Spinal cord (tissue), 10 donors: ENCODE measurements around the gene BAIAP2L2. TPM values are rescaled to one million over a fixed set of nuclear protein-coding genes. Genes with fewer than 3 reads are reported as not detected.

Source experiments
- DNase-seq, 6 donors: peaks; one replicate each; pipeline versions ENCODE4 v3.0.0 to v3.0.0-alpha.2; 2013 to 2015; ENCODE audit warnings: low spot score in 6 of 6, low read depth in 4 of 6
- H3K27ac ChIP-seq: one replicate; pipeline ENCODE4 v1.5.1; 2013; ENCODE audit warnings: low read depth, low read length, control low read depth
- H3K27me3 ChIP-seq: one replicate; pipeline ENCODE4 v1.6.1; 2013; ENCODE audit warnings: low read length; ENCODE audit not compliant: control insufficient read depth, insufficient read depth
- H3K36me3 ChIP-seq: one replicate; pipeline ENCODE4 v1.6.1; 2013; ENCODE audit warnings: low read length; ENCODE audit not compliant: control insufficient read depth, insufficient read depth
- H3K4me1 ChIP-seq: one replicate; pipeline ENCODE4 v1.6.1; 2013; ENCODE audit warnings: low read length; ENCODE audit not compliant: control insufficient read depth, insufficient read depth
- H3K4me3 ChIP-seq: one replicate; pipeline ENCODE4 v1.5.1; 2013; ENCODE audit warnings: low read depth, low read length, control low read depth
- H3K9me3 ChIP-seq: one replicate; pipeline ENCODE4 v1.6.1; 2013; ENCODE audit warnings: low read length; ENCODE audit not compliant: control insufficient read depth, insufficient read depth
- WGBS: methylation state at CpG from one replicate; pipeline ENCODE4 v1.1.5; 2013; ENCODE audit warnings: missing lambda C conversion rate; ENCODE audit not compliant: insufficient coverage; 5-methylcytosine and 5-hydroxymethylcytosine counted together
- polyA plus RNA-seq, 2 donors: library from polyadenylated mRNA; unstranded; fragments of 120-200 nt; gene quantifications; one replicate each; pipeline ENCODE4 v1.2.1, GENCODE V29; 2013; ENCODE audit not compliant: insufficient read length in 2 of 2
- total RNA-seq, 2 donors: library from RNA; depleted of rRNA in 1 of 2; stranded (reverse); fragments of 120-200 nt in 1 of 2; fragments of >200 nt in 1 of 2; gene quantifications; one replicate each; pipeline versions ENCODE4 v1.2.3 to v1.2.4, GENCODE V29; 2013 to 2014
- donor health status: healthy.

BAIAP2L2 gene
- total and polyA plus RNA-seq, 4 donors: 0.10 to 11.3 (median 4.6) TPM

GRCh38 chr22:38110863-38111852 lies 674 bp upstream of the BAIAP2L2 start:
- no peak for DNase-seq
- H3K27me3 ChIP-seq: no peaks in the 10 kb centered on the region
- H3K4me3 ChIP-seq: no peak overlapping the region
- WGBS: 69% methylated on average over 27 of the region's 30 CpGs
- H3K36me3 ChIP-seq: peaks cover 60% of the 10 kb centered on the region
- no peaks in the 10 kb centered on the region for H3K9me3 ChIP-seq
- peaks cover 42% of the 10 kb centered on the region for H3K4me1 ChIP-seq
- no peak overlapping the region for H3K27ac ChIP-seq

- Histone ChIP-seq H3K4me1 (peaks cover 30% of the 10 kb centered on the region), H3K27me3 (no peaks in the 10 kb centered on the region), H3K9me3 (no peaks in the 10 kb centered on the region), H3K27ac (no peak overlapping the region), H3K4me3 (no peak overlapping the region), H3K36me3 (peaks cover 50% of the 10 kb centered on the region)
- WGBS: 88% methylated on average over 21 of the region's 22 CpGs
- DNase-seq: peak in 1 of 6 donors; percentile 30
These were observed 998 bp downstream of the BAIAP2L2 start for GRCh38 chr22:38109371-38110001.

DNA sequence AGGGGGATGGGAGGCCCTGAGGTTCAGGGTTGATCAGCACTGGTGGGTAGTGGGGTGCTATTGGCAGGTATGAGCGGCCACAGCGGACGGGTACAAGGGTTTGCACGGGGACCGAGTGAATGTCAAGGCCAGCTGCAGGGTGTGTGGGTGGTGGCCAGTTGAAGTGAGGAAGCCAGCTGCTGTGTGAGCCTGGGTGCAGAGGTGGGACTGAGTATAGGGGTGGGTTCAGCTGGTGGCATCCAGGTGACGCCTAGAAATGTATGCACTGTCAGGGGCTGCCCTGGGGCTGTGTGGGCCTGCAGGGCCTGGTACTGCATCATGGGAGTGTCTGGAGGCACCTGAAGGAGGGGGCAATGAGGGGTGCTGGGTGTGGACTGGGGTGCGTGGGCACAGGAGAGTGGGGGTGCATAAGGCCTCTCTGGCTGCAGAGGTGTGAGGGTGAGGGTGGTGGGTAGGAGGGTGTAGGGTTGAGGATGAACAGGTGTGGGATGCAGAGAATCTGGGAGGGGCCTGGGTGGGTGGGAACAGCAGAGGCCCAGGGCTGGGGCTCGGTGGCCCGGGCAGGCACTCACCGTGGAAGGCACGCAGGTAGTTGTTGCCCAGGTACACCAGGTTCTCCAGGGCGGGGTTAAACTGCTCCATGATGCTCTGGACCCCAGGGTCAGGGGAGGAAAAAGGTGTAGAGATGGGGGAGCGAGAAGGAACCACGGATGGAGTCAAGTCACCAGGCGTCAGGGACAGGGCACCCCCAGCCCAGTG lies 1.7 kb downstream of the BAIAP2L2 start:
- 90% methylated on average over 12 of the region's 15 CpGs for WGBS
- DNase-seq: no peak

GRCh38 chr22:38107692-38108515 lies 2.6 kb downstream of the BAIAP2L2 start:
- Histone ChIP-seq H3K27me3 (no peaks in the 10 kb centered on the region), H3K4me1 (peaks cover 16% of the 10 kb centered on the region), H3K27ac (no peak overlapping the region), H3K36me3 (peaks cover 43% of the 10 kb centered on the region), H3K4me3 (no peak overlapping the region), H3K9me3 (no peaks in the 10 kb centered on the region)
- no peak for DNase-seq
- 66% methylated on average over 16 of the region's 17 CpGs for WGBS

More for the DNA sequence above, 1.7 kb downstream of the BAIAP2L2 start:
- H3K4me1 ChIP-seq: peaks cover 22% of the 10 kb centered on the region
- no peak overlapping the region for H3K4me3 ChIP-seq
- H3K27me3 ChIP-seq: no peaks in the 10 kb centered on the region
- H3K9me3 ChIP-seq: no peaks in the 10 kb centered on the region
- no peak overlapping the region for H3K27ac ChIP-seq
- H3K36me3 ChIP-seq: peaks cover 50% of the 10 kb centered on the region

DNA sequence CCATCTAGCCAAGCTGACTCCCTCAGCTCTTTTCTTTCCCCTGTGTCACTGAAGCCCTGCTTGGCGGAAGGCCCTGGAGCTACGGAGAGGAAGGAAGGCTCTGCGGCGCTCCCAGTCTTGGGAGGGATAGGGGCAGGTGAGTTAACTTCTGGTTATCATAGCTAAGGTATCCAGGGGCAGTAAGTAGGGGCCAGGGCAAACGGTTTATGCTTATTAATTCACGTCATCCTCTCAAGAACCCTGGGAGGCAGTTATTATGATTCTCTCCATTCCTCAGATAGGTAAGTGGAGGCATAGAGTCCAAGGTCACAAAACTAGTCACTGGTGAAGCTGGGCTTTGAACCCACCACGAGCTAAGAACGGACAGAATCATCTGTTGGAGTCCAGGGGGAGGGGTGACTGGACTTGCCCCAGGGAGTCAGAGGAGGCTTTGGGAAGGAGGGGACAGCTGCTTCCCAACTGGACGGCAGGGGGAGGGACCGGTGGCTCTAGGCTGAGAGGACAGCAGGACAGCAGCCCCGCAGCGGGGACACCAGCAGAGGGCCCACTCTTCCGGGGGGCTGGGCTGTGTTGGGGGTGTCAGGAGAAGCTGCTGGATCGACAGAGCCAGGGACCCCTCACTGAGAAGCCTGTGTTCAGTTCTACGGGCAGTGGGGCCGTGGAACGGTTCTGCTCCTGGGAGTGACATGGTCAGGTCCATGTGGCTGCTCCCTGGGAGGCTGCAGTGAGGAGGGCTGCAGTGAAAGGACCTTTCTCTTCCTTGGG lies 3.5 kb downstream of the BAIAP2L2 start:
- H3K4me1 ChIP-seq: peaks cover 16% of the 10 kb centered on the region
- H3K36me3 ChIP-seq: peaks cover 34% of the 10 kb centered on the region
- no peak for DNase-seq
- 53% methylated on average over 13 of the region's 17 CpGs for WGBS
- H3K27ac ChIP-seq: no peak overlapping the region
- H3K4me3 ChIP-seq: no peak overlapping the region
- H3K9me3 ChIP-seq: no peaks in the 10 kb centered on the region
- H3K27me3 ChIP-seq: no peaks in the 10 kb centered on the region

- Histone ChIP-seq H3K4me3 (no peak overlapping the region), H3K27ac (no peak overlapping the region), H3K4me1 (peaks cover 5% of the 10 kb centered on the region), H3K27me3 (no peaks in the 10 kb centered on the region), H3K36me3 (peaks cover 12% of the 10 kb centered on the region), H3K9me3 (no peaks in the 10 kb centered on the region)
- 43% methylated on average over 3 of the region's 6 CpGs for WGBS
- DNase-seq: no peak
These were observed 6.4 kb downstream of the BAIAP2L2 start for GRCh38 chr22:38104084-38104483.

DNA sequence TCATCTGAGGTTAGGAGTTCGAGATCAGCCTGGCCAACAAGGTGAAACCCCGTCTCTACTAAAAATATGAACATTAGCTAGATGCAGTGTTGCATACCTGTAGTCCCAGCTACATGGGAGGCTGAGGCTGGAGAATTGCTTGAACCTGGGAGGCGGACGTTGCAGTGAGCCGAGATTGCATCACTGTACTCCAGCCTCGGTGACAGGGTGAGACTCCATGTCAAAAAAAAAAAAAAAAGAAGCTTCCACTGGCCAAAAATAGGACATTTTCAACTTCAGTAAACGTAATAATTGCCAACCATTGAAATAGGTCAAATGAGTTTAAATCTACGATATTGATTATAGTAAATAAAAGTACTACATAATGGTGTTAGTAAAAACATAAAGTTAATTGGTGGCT lies 6.8 kb downstream of the BAIAP2L2 start:
- no peak overlapping the region for H3K4me3 ChIP-seq
- DNase-seq: no peak
- H3K4me1 ChIP-seq: peaks cover 5% of the 10 kb centered on the region
- H3K9me3 ChIP-seq: no peaks in the 10 kb centered on the region
- no peaks in the 10 kb centered on the region for H3K27me3 ChIP-seq
- peaks cover 9% of the 10 kb centered on the region for H3K36me3 ChIP-seq
- WGBS: 100% methylated on average over 1 of the region's 8 CpGs
- H3K27ac ChIP-seq: no peak overlapping the region

GRCh38 chr22:38098410-38099249 lies 11.9 kb downstream of the BAIAP2L2 start:
- Histone ChIP-seq H3K36me3 (no peaks in the 10 kb centered on the region), H3K4me3 (no peak overlapping the region), H3K9me3 (no peaks in the 10 kb centered on the region), H3K27me3 (peaks cover 2% of the 10 kb centered on the region), H3K27ac (no peak overlapping the region), H3K4me1 (peaks cover 13% of the 10 kb centered on the region)
- 77% methylated on average over 5 of the region's 9 CpGs for WGBS
- DNase-seq: no peak
